HCT116 (cell line): ENCODE results near the gene TSHZ1. TPM values are rescaled to one million over a fixed set of nuclear protein-coding genes. Genes with fewer than 3 reads are reported as not detected.

Source experiments
- ATAC-seq: fragments of 200-7000 bp; cut with Tn5 transposase; 2 replicates; pipeline ENCODE4 v1.9.1; 2020; ENCODE audit warnings: mild to moderate bottlenecking, moderate library complexity
- BruUV-seq: library from RNA; stranded (reverse); fragments of 400-500 nt; replicated peaks from 2 replicates; lab custom pipeline; 2021; lab: Mats Ljungman, UMichigan
- CTCF ChIA-PET: fragments of 300-600 bp; sonication (Branson Sonifier 250); formaldehyde crosslinking; loops from one replicate; lab custom pipeline; 2021; ENCODE audit warnings: antibody characterized with exemption; lab: Charles Lee
- POLR2A ChIA-PET: fragments of 300-600, 350-600 bp; sonication (Branson Sonifier 250); formaldehyde crosslinking; loops from one replicate; lab custom pipeline; 2021; ENCODE audit warnings: antibody characterized with exemption; lab: Charles Lee
- RAD21 ChIA-PET, 2 experiments: fragments of 300-600 bp; sonication (Branson Sonifier 250); formaldehyde crosslinking; loops; one replicate each; lab custom pipeline; 2023; ENCODE audit warnings: low total read pairs in 2 of 2; ENCODE audit not compliant: uncharacterized antibody in 2 of 2, unreplicated experiment in 2 of 2, low non-redundant PET in 1 of 2; lab: Charles Lee
- DNase-seq: peaks from one replicate; pipeline ENCODE4 v3.0.0-alpha.2; 2010; ENCODE audit warnings: low read depth, low spot score
- H2AFZ ChIP-seq: fragments of 200-600 bp; shearing (Covaris generic), sonication (generic); 2 replicates; pipeline ENCODE4 v1.6.1; 2017; ENCODE audit warnings: low read depth, mixed run types, mixed read lengths, antibody characterized with exemption, low read length; ENCODE audit not compliant: poor library complexity, severe bottlenecking
- H3K27ac ChIP-seq: 2 replicates; pipeline ENCODE4 v1.5.1; 2012; ENCODE audit warnings: low read depth, low read length
- H3K27me3 ChIP-seq: fragments of 200-600 bp; sonication (generic); 2 replicates; pipeline ENCODE4 v1.6.1; 2016; ENCODE audit warnings: mixed run types, low read length, mixed read lengths; ENCODE audit not compliant: insufficient read depth
- H3K36me3 ChIP-seq, 2 experiments: fragments of 200-500 bp in 1 of 2; fragments of 200-600 bp in 1 of 2; sonication (Bioruptor generic) in 1 of 2; sonication (generic) in 1 of 2; 2 replicates each; pipeline versions ENCODE4 v1.5.1 to v1.6.1; 2014 to 2016; ENCODE audit warnings: low read length in 2 of 2, inconsistent platforms in 1 of 2, mixed read lengths in 1 of 2, mixed run types in 1 of 2; ENCODE audit not compliant: insufficient read depth in 2 of 2, control insufficient read depth in 1 of 2
- H3K4me1 ChIP-seq, 2 experiments: fragments of 200-600 bp in 1 of 2; sonication (generic) in 1 of 2; 2 replicates each; pipeline versions ENCODE4 v1.5.1 to v1.6.1; 2012 to 2017; ENCODE audit warnings: low read length in 2 of 2, inconsistent platforms in 1 of 2, mild to moderate bottlenecking in 1 of 2, mixed read lengths in 1 of 2, mixed run types in 1 of 2, moderate library complexity in 1 of 2; ENCODE audit not compliant: insufficient read depth in 2 of 2, control insufficient read depth in 1 of 2
- H3K4me2 ChIP-seq: fragments of 200-600 bp; sonication (generic); 2 replicates; pipeline ENCODE4 v1.6.1; 2017; ENCODE audit warnings: mixed run types, low read length, mixed read lengths
- H3K4me3 ChIP-seq, 2 experiments: fragments of 200-600 bp in 1 of 2; sonication (generic) in 1 of 2; replicated peaks in 1 of 2; 2 replicates each; pipeline ENCODE4 v1.5.1; 2011 to 2016; ENCODE audit warnings: low read length in 2 of 2, control low read depth in 1 of 2, low read depth in 1 of 2, mild to moderate bottlenecking in 1 of 2, mixed read lengths in 1 of 2, mixed run types in 1 of 2
- H3K79me2 ChIP-seq: fragments of 200-600 bp; sonication (generic); 2 replicates; pipeline ENCODE4 v1.6.1; 2017; ENCODE audit warnings: mild to moderate bottlenecking, mixed run types, low read length, moderate library complexity, mixed read lengths; ENCODE audit not compliant: insufficient read depth
- H3K9ac ChIP-seq: fragments of 200-600 bp; sonication (generic); 2 replicates; pipeline ENCODE4 v1.6.1; 2016; ENCODE audit warnings: low read length, mixed read lengths
- H3K9me2 ChIP-seq: fragments of 200-600 bp; sonication (generic), shearing (Covaris generic); 2 replicates; pipeline ENCODE4 v1.6.1; 2017; ENCODE audit warnings: mixed run types, mild to moderate bottlenecking, moderate library complexity; ENCODE audit not compliant: insufficient read depth
- H3K9me3 ChIP-seq, 2 experiments: fragments of 200-500 bp in 1 of 2; fragments of 200-600 bp in 1 of 2; sonication (Bioruptor generic) in 1 of 2; sonication (generic) in 1 of 2; 2 replicates each; pipeline ENCODE4 v1.6.1; 2014 to 2017; ENCODE audit warnings: low read length in 2 of 2, mixed read lengths in 2 of 2, inconsistent platforms in 1 of 2, low read depth in 1 of 2, mild to moderate bottlenecking in 1 of 2, mixed run types in 1 of 2, moderate library complexity in 1 of 2; ENCODE audit not compliant: control insufficient read depth in 1 of 2, insufficient read depth in 1 of 2
- H4K20me1 ChIP-seq: fragments of 200-600 bp; sonication (generic), shearing (Covaris generic); 2 replicates; pipeline ENCODE4 v1.6.1; 2017; ENCODE audit warnings: mixed run types, mild to moderate bottlenecking, moderate library complexity; ENCODE audit not compliant: insufficient read depth
- ATF3 ChIP-seq: IDR thresholded peaks from 2 replicates; pipeline ENCODE4 v1.6.1; 2012
- CBX3 ChIP-seq: IDR thresholded peaks from 2 replicates; pipeline ENCODE4 v1.6.1; 2012; ENCODE audit warnings: low read depth
- CEBPB ChIP-seq: IDR thresholded peaks from 2 replicates; pipeline ENCODE4 v1.6.1; 2012; ENCODE audit warnings: low read depth
- CTCF ChIP-seq, 3 experiments: fragments of 200-600 bp in 1 of 3; sonication (generic) in 1 of 3; IDR thresholded peaks in 2 of 3; conservative IDR thresholded peaks in 1 of 3; 2 replicates each; pipeline ENCODE4 v1.5.1; 2012 to 2017; ENCODE audit warnings: low read depth in 2 of 3, low read length in 2 of 3, antibody characterized with exemption in 1 of 3, borderline replicate concordance in 1 of 3, control low read depth in 1 of 3, mild to moderate bottlenecking in 1 of 3, mixed read lengths in 1 of 3, mixed run types in 1 of 3, moderate library complexity in 1 of 3; ENCODE audit not compliant: insufficient read depth in 1 of 3
- EZH2 ChIP-seq: fragments of 200-600 bp; sonication (generic); IDR thresholded peaks from 2 replicates; pipeline ENCODE4 v1.6.1; 2017; ENCODE audit warnings: antibody characterized with exemption, mixed run types
- FOSL1 ChIP-seq: IDR thresholded peaks from 2 replicates; pipeline ENCODE4 v1.6.1; 2012; ENCODE audit warnings: low read depth
- JUND ChIP-seq: IDR thresholded peaks from 2 replicates; pipeline ENCODE4 v1.6.1; 2012
- POLR2AphosphoS5 ChIP-seq: IDR thresholded peaks from 2 replicates; pipeline ENCODE4 v1.6.1; 2011; ENCODE audit warnings: mild to moderate bottlenecking, low read depth, low read length, moderate library complexity
- REST ChIP-seq: IDR thresholded peaks from 2 replicates; pipeline ENCODE4 v1.6.1; 2012; ENCODE audit warnings: low read depth
- SIN3A ChIP-seq: IDR thresholded peaks from 2 replicates; pipeline ENCODE4 v1.6.1; 2012; ENCODE audit warnings: low read depth
- YY1 ChIP-seq: IDR thresholded peaks from 2 replicates; pipeline ENCODE4 v1.6.1; 2011; ENCODE audit warnings: low read length, low read depth, moderate library complexity, mild to moderate bottlenecking; ENCODE audit not compliant: insufficient replicate concordance; ENCODE audit errors: extremely low read depth
- ZBTB33 ChIP-seq: IDR thresholded peaks from 2 replicates; pipeline ENCODE4 v1.6.1; 2011; ENCODE audit warnings: mild to moderate bottlenecking, low read length, moderate library complexity; ENCODE audit not compliant: insufficient replicate concordance; ENCODE audit errors: extremely low read depth
- intact Hi-C: fragments of 100-400 bp; cut with micrococcal nuclease; formaldehyde crosslinking; loops from 2 replicates; pipeline ENCODE4 v1.10.0; 2022
- total RNA-seq: library from RNA; stranded (reverse); gene quantifications from one replicate; pipeline ENCODE4 v1.2.1, GENCODE V29; 2021; ENCODE audit not compliant: unreplicated experiment

The TSHZ1 gene
- total RNA-seq, 1 experiment from 2014 or later = 5.7 TPM

- Histone ChIP-seq H3K9me2 (no peaks in the 10 kb centered on the region), H3K36me3 (no peaks in the 10 kb centered on the region), H3K4me3 (no peak overlapping the region), H2AFZ (no peak overlapping the region), H3K27me3 (no peaks in the 10 kb centered on the region), H3K79me2 (no peaks in the 10 kb centered on the region), H3K4me1 (no peaks in the 10 kb centered on the region), H3K27ac (no peak overlapping the region), H4K20me1 (no peaks in the 10 kb centered on the region), H3K9ac (no peak overlapping the region), H3K4me2 (no peak overlapping the region), H3K9me3 (no peaks in the 10 kb centered on the region)
- no TSS peak for BruUV-seq
- intact Hi-C loops = no loop called here
- TF ChIP-seq CBX3 (no peak), CEBPB (no peak), YY1 (no peak), REST (no peak), SIN3A (no peak), FOSL1 (no peak), CTCF (IDR thresholded peaks at IDR 0.05 in 2 of 3, conservative IDR thresholded peaks at IDR 0.05 in 1 of 3; ENCODE audit: borderline replicate concordance in 1 of 3, insufficient read depth in 1 of 3, low read depth in 2 of 3, low read length in 2 of 3) (no peak), ATF3 (no peak), JUND (no peak), EZH2 (no peak), ZBTB33 (no peak), POLR2AphosphoS5 (no peak)
- ATAC-seq = no peak
- ChIA-PET POLR2A (no interaction called here), CTCF (no interaction called here), RAD21 (interaction anchor here in 1 of 2 experiments (0.7 kb wide), 1 partner anchor 20 kb away, joined by 3 read pairs; no protein-coding TSS in a partner anchor)
- DNase-seq = no peak
Observed at GRCh38 chr18:75317300-75317699, 106.7 kb downstream of the TSHZ1 start.
